ENCODE results near the gene LYPD6B.

The LYPD6B gene

DNA sequence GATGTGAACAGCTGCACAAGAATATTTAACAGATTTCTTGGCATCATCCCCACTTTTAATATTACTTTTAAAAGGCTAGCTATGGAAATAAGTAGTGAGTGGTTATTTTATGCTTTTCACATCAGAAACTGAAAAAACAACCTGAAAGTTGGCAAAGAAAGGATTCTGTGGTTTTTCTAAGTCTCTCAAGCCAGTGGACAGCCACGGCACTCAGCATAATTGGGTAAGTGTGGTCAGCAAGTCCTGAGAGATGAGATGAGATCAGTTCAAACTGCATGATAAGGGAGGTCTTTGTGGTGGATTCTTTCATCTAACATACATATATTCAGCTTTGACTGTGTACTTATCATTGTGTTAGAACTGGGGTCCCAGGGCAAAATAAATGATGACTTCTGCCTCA, 105.2 kb downstream of the LYPD6B start:
- WGBS, 2 experiments (ENCODE audit: insufficient coverage in 2 of 2): 100% methylated on average over 1 of the region's 1 CpG; no CpG with 5 or more reads in 1 of the 2 experiments

DNA sequence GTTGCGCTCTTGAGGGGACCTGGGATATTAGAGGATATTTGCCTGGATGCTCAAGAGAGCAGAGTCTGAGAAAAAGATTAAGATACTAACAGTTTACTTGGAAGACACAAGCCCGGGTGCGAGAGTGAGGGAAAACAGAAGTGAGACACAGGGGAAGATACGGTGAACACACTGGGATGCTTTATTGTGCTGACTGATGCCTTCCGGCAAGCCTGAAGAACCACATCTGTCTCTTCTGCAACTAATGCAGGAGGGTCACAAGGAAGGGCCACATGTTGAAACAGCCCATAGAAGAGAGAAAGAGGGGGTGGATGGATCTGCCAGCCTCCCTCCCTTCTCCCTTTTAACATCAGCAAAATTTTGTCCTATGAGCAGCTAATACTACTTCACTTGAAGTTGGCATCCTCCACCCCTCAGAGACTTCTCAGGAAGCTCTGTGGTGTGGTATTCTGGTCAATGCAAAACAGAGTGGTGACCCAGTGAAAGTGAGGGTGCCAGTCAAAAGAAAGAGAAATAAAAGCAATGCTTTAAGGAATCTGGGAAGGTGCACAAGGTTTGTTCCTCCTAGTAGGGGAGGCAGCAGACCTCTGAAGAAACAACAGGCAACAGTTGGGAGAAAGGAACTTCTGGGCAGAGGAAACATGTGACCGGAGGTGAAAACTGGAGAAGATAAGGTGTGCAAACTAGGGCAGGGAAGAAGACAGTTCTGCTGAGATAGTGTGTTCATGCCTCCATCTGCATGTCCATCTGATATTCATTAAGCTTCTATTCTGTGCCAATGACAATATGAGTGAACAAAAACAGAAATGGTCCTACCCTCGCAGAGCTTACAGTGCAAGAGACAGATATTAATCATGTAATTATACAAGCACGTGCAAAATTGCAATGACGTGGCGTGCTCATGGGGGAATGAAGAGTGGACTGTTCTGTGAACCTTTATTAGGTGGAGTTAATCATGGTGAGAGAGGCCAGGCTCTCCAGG, 107.1 kb downstream of the LYPD6B start:
- H3K27ac ChIP-seq (ENCODE audit: low read depth, low read length, severe bottlenecking): no peak overlapping the region
- no peaks in the 10 kb centered on the region for H3K9me3 ChIP-seq (ENCODE audit: control insufficient read depth, low read length)
- 93 to 96% methylated on average over 8 of the region's 10 CpGs for WGBS, 2 experiments (ENCODE audit: insufficient coverage in 2 of 2)
- H3K36me3 ChIP-seq (ENCODE audit: control insufficient read depth, insufficient read depth, low read length): no peaks in the 10 kb centered on the region
- H3K4me3 ChIP-seq (ENCODE audit: extremely low read depth, insufficient read depth, low read length, poor library complexity, severe bottlenecking): no peak overlapping the region
- H3K4me1 ChIP-seq (ENCODE audit: control insufficient read depth, insufficient read depth, low read length, poor library complexity, severe bottlenecking): no peaks in the 10 kb centered on the region

More for the DNA sequence above, 105.2 kb downstream of the LYPD6B start:
- Histone ChIP-seq H3K9me3 (ENCODE audit: control insufficient read depth, low read length) (no peaks in the 10 kb centered on the region), H3K4me3 (ENCODE audit: extremely low read depth, insufficient read depth, low read length, poor library complexity, severe bottlenecking) (no peak overlapping the region), H3K4me1 (ENCODE audit: control insufficient read depth, insufficient read depth, low read length, poor library complexity, severe bottlenecking) (no peaks in the 10 kb centered on the region), H3K27ac (ENCODE audit: low read depth, low read length, severe bottlenecking) (no peak overlapping the region), H3K36me3 (ENCODE audit: control insufficient read depth, insufficient read depth, low read length) (no peaks in the 10 kb centered on the region)

DNA sequence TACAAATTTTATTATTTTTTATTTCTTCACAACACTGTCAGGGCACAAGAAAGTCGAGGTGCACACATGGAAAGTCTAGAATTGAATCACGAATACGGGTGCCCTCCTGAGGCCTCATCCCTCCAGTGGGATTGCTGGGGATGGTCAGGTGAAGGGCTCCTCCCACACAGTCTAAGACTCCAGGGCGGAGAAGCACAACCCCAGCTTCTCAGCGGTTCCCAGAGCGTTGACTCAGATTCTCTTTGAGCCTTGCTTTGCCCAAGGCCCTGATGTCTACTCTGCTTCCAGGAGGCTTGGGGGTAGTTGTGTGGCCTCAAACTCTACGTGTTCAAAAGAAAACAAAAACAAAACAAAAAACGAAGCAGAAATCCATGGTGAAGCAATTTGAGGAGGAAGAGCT, 108.4 kb downstream of the LYPD6B start:
- H3K36me3 ChIP-seq (ENCODE audit: control insufficient read depth, insufficient read depth, low read length): no peaks in the 10 kb centered on the region
- no peak overlapping the region for H3K27ac ChIP-seq (ENCODE audit: low read depth, low read length, severe bottlenecking)
- H3K4me1 ChIP-seq (ENCODE audit: control insufficient read depth, insufficient read depth, low read length, poor library complexity, severe bottlenecking): no peaks in the 10 kb centered on the region
- no peak overlapping the region for H3K4me3 ChIP-seq (ENCODE audit: extremely low read depth, insufficient read depth, low read length, poor library complexity, severe bottlenecking)
- H3K9me3 ChIP-seq (ENCODE audit: control insufficient read depth, low read length): no peaks in the 10 kb centered on the region
- WGBS, 2 experiments (ENCODE audit: insufficient coverage in 2 of 2): 90 to 92% methylated on average over 3 to 5 of the region's 8 CpGs

DNA sequence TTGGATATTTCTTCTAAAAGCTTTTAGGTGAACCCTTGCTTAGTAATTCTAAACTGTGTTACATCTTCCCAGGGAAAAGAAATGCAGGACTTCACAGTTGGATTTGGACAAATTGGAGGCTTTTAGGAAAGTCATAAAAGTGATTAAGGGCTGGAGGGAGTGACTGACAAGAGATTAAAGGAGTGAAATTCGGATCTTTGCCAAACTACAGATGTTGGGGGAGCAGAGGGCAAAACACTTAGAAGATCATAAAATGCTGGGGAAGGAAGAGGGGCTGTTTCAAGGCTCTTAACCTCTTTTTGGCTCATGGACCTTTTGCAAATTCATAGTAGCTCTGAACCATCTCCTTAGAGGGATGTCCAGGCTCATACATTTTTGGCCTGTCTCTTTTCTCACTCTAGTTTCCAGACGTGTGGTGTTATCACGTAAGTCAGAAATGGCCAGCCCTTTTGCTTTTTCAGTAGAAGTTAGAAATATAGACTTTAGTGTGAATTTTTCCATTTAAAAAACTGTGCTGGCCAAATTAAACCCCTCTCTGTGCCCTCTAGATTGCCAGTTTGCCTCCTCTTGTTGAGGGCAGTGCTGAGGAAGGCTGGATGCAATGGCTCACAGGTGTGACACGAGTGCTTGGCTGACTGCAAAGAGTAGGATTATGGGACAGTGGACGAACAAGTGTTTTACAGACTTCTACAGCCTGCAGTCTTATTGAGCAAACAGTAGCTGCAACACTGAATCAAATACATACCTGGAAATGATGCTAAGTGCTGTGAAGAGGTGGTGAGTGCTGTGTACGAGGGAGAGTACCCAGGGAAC, 109.9 kb downstream of the LYPD6B start:
- Histone ChIP-seq H3K27ac (ENCODE audit: low read depth, low read length, severe bottlenecking) (no peak overlapping the region), H3K4me3 (ENCODE audit: extremely low read depth, insufficient read depth, low read length, poor library complexity, severe bottlenecking) (no peak overlapping the region), H3K36me3 (ENCODE audit: control insufficient read depth, insufficient read depth, low read length) (no peaks in the 10 kb centered on the region), H3K9me3 (ENCODE audit: control insufficient read depth, low read length) (no peaks in the 10 kb centered on the region), H3K4me1 (ENCODE audit: control insufficient read depth, insufficient read depth, low read length, poor library complexity, severe bottlenecking) (no peaks in the 10 kb centered on the region)
- 69 to 87% methylated on average over 4 to 5 of the region's 6 CpGs for WGBS, 2 experiments (ENCODE audit: insufficient coverage in 2 of 2)

DNA sequence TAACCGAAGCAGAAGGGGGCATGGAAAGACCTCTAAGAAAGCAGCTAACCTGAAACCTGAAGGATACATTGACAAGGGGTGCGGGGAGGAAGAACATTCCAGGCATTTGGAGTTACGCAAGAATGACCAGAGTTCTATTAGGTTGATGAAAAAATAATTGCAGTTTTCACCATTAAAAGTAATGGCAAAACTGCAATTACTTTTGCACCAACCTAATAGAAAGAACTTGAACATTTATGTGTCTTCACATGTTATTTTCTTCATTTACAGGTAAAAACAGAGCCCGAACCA, 110.5 kb downstream of the LYPD6B start:
- Histone ChIP-seq H3K4me3 (ENCODE audit: extremely low read depth, insufficient read depth, low read length, poor library complexity, severe bottlenecking) (no peak overlapping the region), H3K9me3 (ENCODE audit: control insufficient read depth, low read length) (no peaks in the 10 kb centered on the region), H3K4me1 (ENCODE audit: control insufficient read depth, insufficient read depth, low read length, poor library complexity, severe bottlenecking) (no peaks in the 10 kb centered on the region), H3K27ac (ENCODE audit: low read depth, low read length, severe bottlenecking) (no peak overlapping the region), H3K36me3 (ENCODE audit: control insufficient read depth, insufficient read depth, low read length) (no peaks in the 10 kb centered on the region)
- 98% methylated on average over 3 of the region's 4 CpGs; no CpG with 5 or more reads in 1 of the 2 experiments for WGBS, 2 experiments (ENCODE audit: insufficient coverage in 2 of 2)

DNA sequence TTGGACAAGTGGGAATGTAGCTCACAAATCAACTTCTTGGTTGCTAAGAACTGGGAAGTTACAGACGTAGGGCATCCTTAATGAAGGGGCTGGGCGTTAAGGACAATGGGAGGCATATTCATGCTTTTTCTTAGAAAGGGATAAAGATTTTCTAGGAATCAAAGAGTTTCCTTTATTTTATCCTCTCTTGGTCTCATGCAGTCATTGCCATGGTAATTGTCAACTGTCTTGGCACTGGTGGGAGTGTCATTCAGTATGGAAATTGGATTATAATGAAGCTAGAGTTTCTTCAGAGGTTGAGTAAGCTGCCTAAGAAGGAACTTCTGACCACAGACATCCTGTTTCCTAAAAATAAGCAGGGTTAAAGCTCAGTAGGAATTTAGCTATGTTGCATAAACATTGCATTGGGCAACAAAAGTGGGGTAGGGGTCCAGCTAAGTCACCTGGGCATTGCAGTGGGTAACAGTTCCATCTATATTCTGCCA, 114.0 kb downstream of the LYPD6B start:
- WGBS, 2 experiments (ENCODE audit: insufficient coverage in 2 of 2): 57% methylated on average over 2 of the region's 2 CpGs; no CpG with 5 or more reads in 1 of the 2 experiments
- no peaks in the 10 kb centered on the region for H3K4me1 ChIP-seq (ENCODE audit: control insufficient read depth, insufficient read depth, low read length, poor library complexity, severe bottlenecking)
- H3K27ac ChIP-seq (ENCODE audit: low read depth, low read length, severe bottlenecking): no peak overlapping the region
- H3K9me3 ChIP-seq (ENCODE audit: control insufficient read depth, low read length): no peaks in the 10 kb centered on the region
- no peak overlapping the region for H3K4me3 ChIP-seq (ENCODE audit: extremely low read depth, insufficient read depth, low read length, poor library complexity, severe bottlenecking)
- no peaks in the 10 kb centered on the region for H3K36me3 ChIP-seq (ENCODE audit: control insufficient read depth, insufficient read depth, low read length)

DNA sequence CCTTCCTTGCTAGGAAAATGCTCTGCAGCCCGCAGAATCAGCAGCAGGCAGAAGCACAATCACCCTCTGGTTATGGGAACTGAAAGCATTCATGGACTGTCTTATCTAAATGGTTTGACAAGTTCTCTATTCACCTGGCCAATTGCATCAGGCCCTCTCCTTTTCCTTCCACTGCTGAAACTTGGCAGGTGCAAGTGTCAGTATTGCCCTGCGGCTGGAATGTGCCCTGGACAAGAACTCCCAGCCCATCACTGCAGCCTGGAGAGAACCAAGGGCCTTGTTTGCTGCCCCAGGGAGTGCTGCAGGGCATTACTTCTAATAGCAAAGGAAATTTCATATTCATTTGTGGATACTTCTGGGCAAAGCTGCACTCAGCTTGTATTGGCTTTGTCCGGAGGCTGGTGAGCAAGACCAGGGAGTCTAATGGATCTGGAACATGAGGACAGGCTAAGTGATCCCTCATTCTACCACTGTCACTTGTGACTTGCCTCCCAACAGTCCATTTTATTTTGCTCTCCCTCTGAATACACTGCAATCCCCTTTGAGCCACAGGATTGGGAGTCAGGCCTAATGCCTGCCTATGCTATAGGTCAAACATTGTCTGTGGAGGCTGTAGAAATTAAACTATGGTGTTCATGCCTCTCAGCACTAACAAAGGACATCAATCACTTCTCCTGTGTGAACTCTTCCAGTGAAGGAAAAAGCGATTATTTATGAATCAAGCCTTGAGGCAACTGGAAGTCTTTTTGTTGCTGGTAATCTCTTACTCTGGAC, 116.9 kb downstream of the LYPD6B start:
- Histone ChIP-seq H3K4me1 (ENCODE audit: control insufficient read depth, insufficient read depth, low read length, poor library complexity, severe bottlenecking) (no peaks in the 10 kb centered on the region), H3K9me3 (ENCODE audit: control insufficient read depth, low read length) (no peaks in the 10 kb centered on the region), H3K27ac (ENCODE audit: low read depth, low read length, severe bottlenecking) (no peak overlapping the region), H3K36me3 (ENCODE audit: control insufficient read depth, insufficient read depth, low read length) (no peaks in the 10 kb centered on the region), H3K4me3 (ENCODE audit: extremely low read depth, insufficient read depth, low read length, poor library complexity, severe bottlenecking) (no peak overlapping the region)
- WGBS, 2 experiments (ENCODE audit: insufficient coverage in 2 of 2): 82 to 94% methylated on average over 2 to 3 of the region's 4 CpGs

DNA sequence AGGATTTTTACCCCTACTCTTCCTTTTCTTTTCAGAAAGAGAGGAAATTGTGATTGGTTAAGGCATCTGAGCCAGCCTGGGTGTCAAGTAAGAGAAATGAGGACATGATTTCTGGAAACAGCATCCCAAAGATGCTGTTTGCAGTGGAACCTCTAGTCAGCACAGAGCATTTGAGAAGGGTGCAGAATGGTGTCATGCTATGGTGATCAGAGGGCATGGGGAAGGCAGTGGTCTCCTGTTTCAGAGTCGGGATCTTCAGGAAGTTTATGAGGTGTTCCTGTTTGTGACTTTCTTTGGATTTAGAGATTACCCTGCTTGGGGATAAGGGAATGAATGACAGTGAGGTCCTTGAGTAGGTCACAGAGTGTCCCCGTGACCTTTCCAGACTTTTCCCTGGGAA, 117.5 kb downstream of the LYPD6B start:
- Histone ChIP-seq H3K9me3 (ENCODE audit: control insufficient read depth, low read length) (no peaks in the 10 kb centered on the region), H3K4me1 (ENCODE audit: control insufficient read depth, insufficient read depth, low read length, poor library complexity, severe bottlenecking) (peaks cover 4% of the 10 kb centered on the region), H3K27ac (ENCODE audit: low read depth, low read length, severe bottlenecking) (no peak overlapping the region), H3K36me3 (ENCODE audit: control insufficient read depth, insufficient read depth, low read length) (no peaks in the 10 kb centered on the region), H3K4me3 (ENCODE audit: extremely low read depth, insufficient read depth, low read length, poor library complexity, severe bottlenecking) (no peak overlapping the region)
- WGBS, 2 experiments (ENCODE audit: insufficient coverage in 2 of 2): 95 to 100% methylated on average over 2 of the region's 2 CpGs

DNA sequence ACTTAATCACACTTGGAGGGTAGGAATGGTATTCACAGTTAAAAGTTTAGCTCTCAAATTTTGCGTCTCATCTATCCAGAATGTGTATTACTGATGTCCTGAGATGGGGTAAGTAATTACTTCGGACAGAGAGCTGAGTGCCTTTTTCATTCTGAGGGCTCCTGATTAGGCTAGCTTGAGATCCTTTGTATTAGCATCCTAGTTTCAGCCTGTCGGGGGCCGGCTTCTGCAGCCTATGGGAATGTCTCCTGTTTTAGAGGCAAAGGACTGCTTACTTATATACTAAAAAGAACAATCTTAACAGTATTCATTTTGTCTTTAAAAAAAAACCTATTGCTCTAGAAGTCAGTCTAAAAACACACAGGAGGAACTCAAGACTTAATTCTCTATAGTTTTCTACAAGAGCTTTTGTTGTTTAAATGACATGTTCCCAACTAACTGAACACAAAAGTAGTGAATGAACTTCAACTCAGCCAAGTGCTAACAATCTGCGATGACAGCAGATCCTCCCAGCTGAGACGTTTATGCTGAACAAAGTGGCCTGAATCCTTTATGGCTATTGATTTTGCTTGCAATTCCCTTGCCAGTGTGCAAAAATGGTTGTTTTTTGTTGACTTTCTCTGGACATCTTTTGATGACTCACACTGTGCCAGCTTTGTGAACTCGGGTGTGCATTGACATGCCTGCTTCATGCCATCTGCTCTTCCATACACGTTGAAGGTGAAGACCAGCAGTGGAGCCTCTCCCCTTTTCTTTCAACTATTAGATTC, 118.7 kb downstream of the LYPD6B start:
- Histone ChIP-seq H3K4me1 (ENCODE audit: control insufficient read depth, insufficient read depth, low read length, poor library complexity, severe bottlenecking) (peaks cover 11% of the 10 kb centered on the region), H3K27ac (ENCODE audit: low read depth, low read length, severe bottlenecking) (no peak overlapping the region), H3K36me3 (ENCODE audit: control insufficient read depth, insufficient read depth, low read length) (no peaks in the 10 kb centered on the region), H3K9me3 (ENCODE audit: control insufficient read depth, low read length) (no peaks in the 10 kb centered on the region), H3K4me3 (ENCODE audit: extremely low read depth, insufficient read depth, low read length, poor library complexity, severe bottlenecking) (no peak overlapping the region)
- 64 to 78% methylated on average over 5 to 6 of the region's 8 CpGs for WGBS, 2 experiments (ENCODE audit: insufficient coverage in 2 of 2)

DNA sequence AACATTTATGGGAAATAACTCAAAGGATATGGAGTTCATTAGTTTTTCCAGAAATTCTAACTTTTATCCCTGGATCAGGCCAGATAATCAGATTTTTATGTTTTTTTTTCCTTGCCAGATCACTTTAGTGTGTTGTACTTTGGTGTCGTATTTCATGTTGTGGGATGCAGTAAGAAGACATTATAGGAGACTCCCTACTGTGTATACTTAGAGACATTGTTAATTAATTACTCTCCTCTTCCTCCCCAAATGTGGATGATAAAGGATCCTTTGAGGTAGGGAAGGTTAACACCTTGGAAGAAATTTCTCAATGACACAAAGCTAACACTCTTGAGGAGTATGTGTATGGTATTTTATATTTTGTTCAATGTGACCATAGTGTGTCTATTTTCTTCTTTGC, 120.5 kb downstream of the LYPD6B start:
- H3K9me3 ChIP-seq (ENCODE audit: control insufficient read depth, low read length): no peaks in the 10 kb centered on the region
- no CpG with 5 or more reads among the region's 1 CpG for WGBS, 2 experiments (ENCODE audit: insufficient coverage in 2 of 2)
- no peaks in the 10 kb centered on the region for H3K36me3 ChIP-seq (ENCODE audit: control insufficient read depth, insufficient read depth, low read length)
- H3K4me3 ChIP-seq (ENCODE audit: extremely low read depth, insufficient read depth, low read length, poor library complexity, severe bottlenecking): no peak overlapping the region
- H3K27ac ChIP-seq (ENCODE audit: low read depth, low read length, severe bottlenecking): no peak overlapping the region
- H3K4me1 ChIP-seq (ENCODE audit: control insufficient read depth, insufficient read depth, low read length, poor library complexity, severe bottlenecking): peaks cover 11% of the 10 kb centered on the region
